IMR-90 (cell line): ENCODE data around the gene CCDC170. TPM values are rescaled to one million over a fixed set of nuclear protein-coding genes. Genes with fewer than 3 reads are reported as not detected.

Experiments used
- ATAC-seq: fragments of 200-7000 bp; cut with Tn5 transposase; 2 replicates; pipeline ENCODE4 v1.9.1; 2020; ENCODE audit warnings: low read depth, mild to moderate bottlenecking, moderate library complexity
- BruUV-seq: library from RNA; stranded (reverse); fragments of 400-500 nt; replicated peaks from 2 replicates; lab custom pipeline; 2021; lab: Mats Ljungman, UMichigan
- CTCF ChIA-PET: fragments of 300-600 bp; formaldehyde crosslinking; extraction: SDS; loops from one replicate; lab custom pipeline; 2021; ENCODE audit warnings: antibody characterized with exemption; lab: Yijun Ruan, JAX
- POLR2A ChIA-PET: fragments of 300-600 bp; sonication (Branson Sonifier 250); formaldehyde crosslinking; loops from one replicate; lab custom pipeline; 2022; ENCODE audit warnings: antibody characterized with exemption; ENCODE audit not compliant: unreplicated experiment; lab: Charles Lee
- DNase-seq: peaks from one replicate; pipeline ENCODE4 v3.0.0; 2013
- H2AFZ ChIP-seq: replicated peaks from 2 replicates; pipeline ENCODE3; 2013; ENCODE audit warnings: low read length, mild to moderate bottlenecking; ENCODE audit not compliant: poor library complexity
- H2AK5ac ChIP-seq: 2 replicates; pipeline ENCODE4 v1.6.1; 2013; ENCODE audit warnings: low read depth, low read length, inconsistent platforms
- H2AK9ac ChIP-seq: replicated peaks from 2 replicates; pipeline ENCODE3; 2013; ENCODE audit warnings: mild to moderate bottlenecking, low read depth, low read length, moderate library complexity; ENCODE audit not compliant: poor library complexity
- H2BK120ac ChIP-seq: 2 replicates; pipeline ENCODE4 v1.6.1; 2013; ENCODE audit warnings: low read depth, low read length, inconsistent platforms
- H2BK15ac ChIP-seq: 3 replicates; pipeline ENCODE4 v1.6.1; 2013; ENCODE audit warnings: low read depth, low read length, inconsistent platforms
- H2BK20ac ChIP-seq: 2 replicates; pipeline ENCODE4 v1.6.1; 2013; ENCODE audit warnings: low read depth, mild to moderate bottlenecking, inconsistent platforms, low read length, moderate library complexity
- H2BK5ac ChIP-seq: 2 replicates; pipeline ENCODE4 v1.6.1; 2013; ENCODE audit warnings: mild to moderate bottlenecking, low read depth, low read length, inconsistent platforms; ENCODE audit not compliant: poor library complexity, severe bottlenecking
- H3K14ac ChIP-seq: replicated peaks from 2 replicates; pipeline ENCODE4 v1.6.1; 2013; ENCODE audit warnings: low read depth, low read length, inconsistent platforms
- H3K18ac ChIP-seq: 2 replicates; pipeline ENCODE4 v1.6.1; 2013; ENCODE audit warnings: low read depth, low read length, control low read depth
- H3K23ac ChIP-seq: 2 replicates; pipeline ENCODE4 v1.6.1; 2013; ENCODE audit warnings: low read depth, low read length, inconsistent platforms
- H3K27ac ChIP-seq: 2 replicates; pipeline ENCODE4 v1.5.1; 2013; ENCODE audit warnings: mild to moderate bottlenecking, control low read depth, low read length; ENCODE audit not compliant: insufficient read depth
- H3K27me3 ChIP-seq: 2 replicates; pipeline ENCODE4 v1.6.1; 2013; ENCODE audit warnings: low read length; ENCODE audit not compliant: control insufficient read depth, insufficient read depth
- H3K36me3 ChIP-seq: 2 replicates; pipeline ENCODE4 v1.6.1; 2013; ENCODE audit warnings: low read length, mixed read lengths; ENCODE audit not compliant: control insufficient read depth, insufficient read depth
- H3K4ac ChIP-seq: 2 replicates; pipeline ENCODE4 v1.6.1; 2013; ENCODE audit warnings: low read depth, low read length, inconsistent platforms
- H3K4me1 ChIP-seq: 2 replicates; pipeline ENCODE4 v1.6.1; 2013; ENCODE audit warnings: low read length, mixed read lengths; ENCODE audit not compliant: control insufficient read depth, insufficient read depth
- H3K4me2 ChIP-seq: 2 replicates; pipeline ENCODE4 v1.6.1; 2013; ENCODE audit warnings: low read depth, mild to moderate bottlenecking, control low read depth, low read length, moderate library complexity
- H3K4me3 ChIP-seq: 2 replicates; pipeline ENCODE4 v1.5.1; 2013; ENCODE audit warnings: low read depth, mild to moderate bottlenecking, control low read depth, low read length, moderate library complexity; ENCODE audit not compliant: insufficient read depth
- H3K56ac ChIP-seq: 2 replicates; pipeline ENCODE4 v1.6.1; 2013; ENCODE audit warnings: low read length, inconsistent platforms; ENCODE audit not compliant: insufficient read depth; ENCODE audit errors: extremely low read depth
- H3K79me1 ChIP-seq, 2 experiments: 2 replicates each; pipeline ENCODE4 v1.6.1; 2013; ENCODE audit warnings: low read length in 2 of 2, inconsistent platforms in 1 of 2, low read depth in 1 of 2
- H3K9ac ChIP-seq: 2 replicates; pipeline ENCODE4 v1.6.1; 2013; ENCODE audit warnings: low read depth, low read length, control low read depth
- H3K9me1 ChIP-seq: 2 replicates; pipeline ENCODE4 v1.6.1; 2013; ENCODE audit warnings: low read length, inconsistent platforms; ENCODE audit not compliant: insufficient read depth
- H3K9me3 ChIP-seq: 2 replicates; pipeline ENCODE4 v1.6.1; 2013; ENCODE audit warnings: low read length; ENCODE audit not compliant: control insufficient read depth, insufficient read depth
- H4K20me1 ChIP-seq: 2 replicates; pipeline ENCODE4 v1.6.1; 2013; ENCODE audit warnings: low read length, inconsistent platforms; ENCODE audit not compliant: insufficient read depth
- H4K5ac ChIP-seq: 2 replicates; pipeline ENCODE4 v1.6.1; 2013; ENCODE audit warnings: mild to moderate bottlenecking, low read depth, low read length, control low read depth
- H4K8ac ChIP-seq, 2 experiments: 2 replicates each; pipeline ENCODE4 v1.6.1; 2013; ENCODE audit warnings: low read depth in 2 of 2, low read length in 2 of 2, control low read depth in 1 of 2, inconsistent platforms in 1 of 2
- H4K91ac ChIP-seq: 2 replicates; pipeline ENCODE4 v1.6.1; 2013; ENCODE audit warnings: low read depth, low read length, inconsistent platforms; ENCODE audit not compliant: insufficient read depth
- BHLHE40 ChIP-seq: fragments of 150-350 bp; IDR thresholded peaks from 2 replicates; pipeline ENCODE4 v1.6.1; 2016; ENCODE audit warnings: mild to moderate bottlenecking, low read depth, low read length
- CHD1 ChIP-seq: IDR thresholded peaks from 2 replicates; pipeline ENCODE4 v1.6.1; 2012; ENCODE audit warnings: low read depth, low read length, improper control_type of control experiment
- FOS ChIP-seq: fragments of 150-350 bp; IDR thresholded peaks from 2 replicates; pipeline ENCODE4 v1.6.1; 2016; ENCODE audit warnings: low read depth, low read length
- MXI1 ChIP-seq: IDR thresholded peaks from 2 replicates; pipeline ENCODE4 v1.6.1; 2012; ENCODE audit warnings: low read depth, mild to moderate bottlenecking, low read length, moderate library complexity, borderline replicate concordance
- NFE2L2 ChIP-seq: fragments of 150-350 bp; IDR thresholded peaks from 2 replicates; pipeline ENCODE4 v1.6.1; 2016; ENCODE audit warnings: low read depth, mild to moderate bottlenecking, low read length
- RAD21 ChIP-seq: IDR thresholded peaks from 2 replicates; pipeline ENCODE4 v1.6.1; 2012; ENCODE audit warnings: low read length, improper control_type of control experiment
- WGBS, 2 experiments: methylation state at CpG; one replicate each; pipeline versions ENCODE4 v1.1.5 to v1.1.7; 2013; ENCODE audit warnings: missing lambda C conversion rate in 2 of 2; ENCODE audit not compliant: insufficient read length in 1 of 2; ENCODE audit errors: extremely low coverage in 2 of 2; 5-methylcytosine and 5-hydroxymethylcytosine counted together
- dilution Hi-C: fragments of 300-500 bp; cut with HindIII; formaldehyde crosslinking; loops from one replicate; pipeline ENCODE4 v1.14.3; 2018; ENCODE audit warnings: low sequenced_read_pairs; ENCODE audit not compliant: unreplicated experiment
- in situ Hi-C: fragments of 300-500 bp; cut with MboI; formaldehyde crosslinking; loops from 3 replicates; pipeline ENCODE4 v1.14.3; 2019; ENCODE audit warnings: low sequenced_read_pairs, inconsistent platforms, mixed read lengths
- intact Hi-C: fragments of 100-400 bp; cut with micrococcal nuclease; formaldehyde crosslinking; loops from 2 replicates; pipeline ENCODE4 v1.10.0; 2022
- polyA plus RNA-seq, 3 experiments: library from polyadenylated mRNA; depleted of rRNA; stranded (reverse); fragments of >200 nt; gene quantifications; 2 replicates each; pipeline ENCODE4 v1.2.3, GENCODE V29; 2012; ENCODE audit warnings: low replicate concordance in 1 of 3
- total RNA-seq: library from RNA; depleted of rRNA; stranded (reverse); fragments of >200 nt; gene quantifications from 2 replicates; pipeline ENCODE4 v1.2.3, GENCODE V29; 2012
- TF ChIP-seq, protein P1 (sequence below): conservative IDR thresholded peaks from 2 replicates; pipeline ENCODE4 v1.5.1; 2012; ENCODE audit warnings: mild to moderate bottlenecking, low read depth, low read length, improper control_type of control experiment
- TF ChIP-seq, protein P2 (sequence below): fragments of 150-350 bp; IDR thresholded peaks from 2 replicates; pipeline ENCODE4 v1.6.1; 2017; ENCODE audit warnings: mild to moderate bottlenecking, antibody characterized with exemption, low read length, low read depth

CCDC170 gene
- total and polyA plus RNA-seq, 2 of the 4 experiments (the other 2 are of a cell fraction), result 0.12 to 0.54 TPM

DNA sequence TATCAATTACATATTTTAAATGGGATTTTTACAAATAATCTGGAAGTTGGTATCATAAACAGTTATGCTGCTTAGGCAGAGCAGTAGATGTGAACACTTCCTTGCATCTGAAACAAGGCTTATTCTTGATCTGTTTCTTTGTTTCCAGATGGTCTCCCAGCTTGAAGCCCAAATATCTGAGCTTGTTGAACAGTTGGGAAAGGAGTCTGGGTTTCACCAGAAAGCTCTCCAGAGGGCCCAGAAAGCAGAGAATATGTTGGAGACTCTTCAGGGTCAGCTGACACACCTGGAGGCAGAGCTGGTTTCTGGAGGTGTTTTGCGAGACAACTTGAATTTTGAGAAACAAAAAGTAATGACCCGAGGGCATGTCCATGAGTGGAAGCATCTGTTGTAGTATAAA is 91.9 kb downstream of the CCDC170 start:
- 60% methylated on average over 1 of the region's 2 CpGs; no CpG with 5 or more reads in 1 of the 2 experiments for WGBS, 2 experiments
- Histone ChIP-seq H2AFZ (no peak overlapping the region), H3K4me3 (no peak overlapping the region), H2AK9ac (no peak overlapping the region), H3K23ac (no peak overlapping the region), H4K5ac (no peak overlapping the region), H3K18ac (no peak overlapping the region), H3K79me1 (no peaks in the 10 kb centered on the region), H3K4ac (no peak overlapping the region), H3K9ac (no peak overlapping the region), H3K14ac (no peak overlapping the region), H3K56ac (no peak overlapping the region), H3K27ac (no peak overlapping the region), H3K9me1 (no peaks in the 10 kb centered on the region), H2BK20ac (no peak overlapping the region), H4K91ac (no peak overlapping the region), H4K20me1 (no peaks in the 10 kb centered on the region), H2BK120ac (no peak overlapping the region), H3K9me3 (no peaks in the 10 kb centered on the region; the same call in 1 of the 2 replicates), H3K4me1 (no peaks in the 10 kb centered on the region), H4K8ac (no peak overlapping the region), H2BK5ac (no peak overlapping the region), H3K27me3 (no peaks in the 10 kb centered on the region), H2AK5ac (no peak overlapping the region), H3K36me3 (no peaks in the 10 kb centered on the region), H2BK15ac (no peak overlapping the region), H3K4me2 (no peak overlapping the region)
- in situ Hi-C loops, result no loop called here
- TF ChIP-seq RAD21 (no peak), NFE2L2 (no peak), MXI1 (no peak), FOS (no peak), CHD1 (no peak), BHLHE40 (no peak)
- TF ChIP-seq, protein P1, sequence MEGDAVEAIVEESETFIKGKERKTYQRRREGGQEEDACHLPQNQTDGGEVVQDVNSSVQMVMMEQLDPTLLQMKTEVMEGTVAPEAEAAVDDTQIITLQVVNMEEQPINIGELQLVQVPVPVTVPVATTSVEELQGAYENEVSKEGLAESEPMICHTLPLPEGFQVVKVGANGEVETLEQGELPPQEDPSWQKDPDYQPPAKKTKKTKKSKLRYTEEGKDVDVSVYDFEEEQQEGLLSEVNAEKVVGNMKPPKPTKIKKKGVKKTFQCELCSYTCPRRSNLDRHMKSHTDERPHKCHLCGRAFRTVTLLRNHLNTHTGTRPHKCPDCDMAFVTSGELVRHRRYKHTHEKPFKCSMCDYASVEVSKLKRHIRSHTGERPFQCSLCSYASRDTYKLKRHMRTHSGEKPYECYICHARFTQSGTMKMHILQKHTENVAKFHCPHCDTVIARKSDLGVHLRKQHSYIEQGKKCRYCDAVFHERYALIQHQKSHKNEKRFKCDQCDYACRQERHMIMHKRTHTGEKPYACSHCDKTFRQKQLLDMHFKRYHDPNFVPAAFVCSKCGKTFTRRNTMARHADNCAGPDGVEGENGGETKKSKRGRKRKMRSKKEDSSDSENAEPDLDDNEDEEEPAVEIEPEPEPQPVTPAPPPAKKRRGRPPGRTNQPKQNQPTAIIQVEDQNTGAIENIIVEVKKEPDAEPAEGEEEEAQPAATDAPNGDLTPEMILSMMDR, result no peak
- TF ChIP-seq, protein P2, sequence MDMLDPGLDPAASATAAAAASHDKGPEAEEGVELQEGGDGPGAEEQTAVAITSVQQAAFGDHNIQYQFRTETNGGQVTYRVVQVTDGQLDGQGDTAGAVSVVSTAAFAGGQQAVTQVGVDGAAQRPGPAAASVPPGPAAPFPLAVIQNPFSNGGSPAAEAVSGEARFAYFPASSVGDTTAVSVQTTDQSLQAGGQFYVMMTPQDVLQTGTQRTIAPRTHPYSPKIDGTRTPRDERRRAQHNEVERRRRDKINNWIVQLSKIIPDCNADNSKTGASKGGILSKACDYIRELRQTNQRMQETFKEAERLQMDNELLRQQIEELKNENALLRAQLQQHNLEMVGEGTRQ, result no peak
- POLR2A ChIA-PET, result no interaction called here
- BruUV-seq, result no TSS peak
- intact Hi-C loops, result no loop called here
- no peak for ATAC-seq
- dilution Hi-C loops, result no loop called here
- DNase-seq, result no peak
- CTCF ChIA-PET, result interaction anchor here (1.2 to 1.5 kb wide), 2 partner anchors 9 to 10 kb away, joined by 3 to 4 read pairs; no protein-coding TSS in a partner anchor
